SHP77 (cell line): Measurements from ENCODE around the gene TGFBI.

Source experiments
- DNase-seq, 2 experiments: peaks; one replicate each; lab custom pipeline; 2025; lab: John Stamatoyannopoulos, UW

The TGFBI gene

GRCh38 chr5:136094189-136094912 is 65.6 kb downstream of the TGFBI start:
- DNase-seq, result no peak

GRCh38 chr5:136094913-136095641 is 66.3 kb downstream of the TGFBI start:
- peak; percentile 5 to 35 for DNase-seq

GRCh38 chr5:136098176-136098575 is 69.4 kb downstream of the TGFBI start:
- DNase-seq, result no peak

- DNase-seq, result no peak
Measured at GRCh38 chr5:136099870-136100269, 71.1 kb downstream of the TGFBI start.

- DNase-seq, result no peak
Measured at GRCh38 chr5:136101884-136102283, 73.1 kb downstream of the TGFBI start.

- no peak for DNase-seq
Measured at GRCh38 chr5:136103118-136103517, 74.3 kb downstream of the TGFBI start.

- DNase-seq, result no peak
Measured at GRCh38 chr5:136104306-136104965, 75.6 kb downstream of the TGFBI start.

- no peak for DNase-seq
Measured at GRCh38 chr5:136106351-136107031, 77.7 kb downstream of the TGFBI start.

GRCh38 chr5:136108180-136108611 is 79.4 kb downstream of the TGFBI start:
- DNase-seq, result no peak

GRCh38 chr5:136108766-136109165 is 80.0 kb downstream of the TGFBI start:
- DNase-seq, result no peak

- DNase-seq, result no peak
Measured at GRCh38 chr5:136109453-136110135, 80.8 kb downstream of the TGFBI start.
